Suprapubic skin (tissue), 4 donors: ENCODE data around the gene CHN1. TPM values are rescaled to one million over a fixed set of nuclear protein-coding genes. Genes with fewer than 3 reads are reported as not detected.

Source experiments
- DNase-seq, 2 donors: peaks; one replicate each; pipeline ENCODE4 v3.0.0-alpha.2; 2019; ENCODE audit warnings: low spot score in 2 of 2
- H3K27ac ChIP-seq: fragments of 200-600 bp; sonication (generic); one replicate; pipeline ENCODE4 v1.5.1; 2019
- H3K27me3 ChIP-seq: fragments of 200-600 bp; sonication (generic); one replicate; pipeline ENCODE4 v1.5.1; 2019
- H3K36me3 ChIP-seq: fragments of 200-600 bp; sonication (generic); one replicate; pipeline ENCODE4 v1.5.1; 2019
- H3K4me1 ChIP-seq: fragments of 200-600 bp; sonication (generic); one replicate; pipeline ENCODE4 v1.5.1; 2019
- H3K4me3 ChIP-seq: fragments of 200-600 bp; sonication (generic); one replicate; pipeline ENCODE4 v1.5.1; 2019; ENCODE audit warnings: mild to moderate bottlenecking
- H3K9me3 ChIP-seq: fragments of 200-600 bp; sonication (generic); one replicate; pipeline ENCODE4 v1.5.1; 2019
- CTCF ChIP-seq, 2 donors: fragments of 200-600 bp in 1 of 2; fragments of 450-650 bp in 1 of 2; sonication (generic) in 1 of 2; IDR thresholded peaks; one replicate each; pipeline ENCODE4 v1.5.1; 2016 to 2019; ENCODE audit warnings: antibody characterized with exemption in 2 of 2, mild to moderate bottlenecking in 1 of 2, moderate library complexity in 1 of 2
- EP300 ChIP-seq: sonication (generic); formaldehyde crosslinking; IDR thresholded peaks from one replicate; pipeline ENCODE4 v1.6.1; 2017; ENCODE audit warnings: antibody characterized with exemption
- POLR2A ChIP-seq, 2 donors: fragments of 450-650 bp; IDR thresholded peaks; one replicate each; pipeline ENCODE4 v1.6.1; 2017; ENCODE audit warnings: antibody characterized with exemption in 2 of 2, mild to moderate bottlenecking in 2 of 2, moderate library complexity in 2 of 2
- POLR2AphosphoS5 ChIP-seq, 3 donors: sonication (generic); formaldehyde crosslinking; IDR thresholded peaks; one replicate each; pipeline ENCODE4 v1.6.1; 2017; ENCODE audit warnings: antibody characterized with exemption in 3 of 3
- WGBS: methylation state at CpG from one replicate; pipeline ENCODE4 v1.1.5; 2018; 5-methylcytosine and 5-hydroxymethylcytosine counted together
- total RNA-seq, 4 donors: library from RNA; depleted of rRNA; stranded (reverse); fragments of >200 nt; gene quantifications; one replicate each; pipeline ENCODE4 v1.1.0, GENCODE V29; 2016

CHN1 gene
- total RNA-seq, 4 donors from 2014 or later: 1.6 to 4.9 (median 3.6) TPM

DNA sequence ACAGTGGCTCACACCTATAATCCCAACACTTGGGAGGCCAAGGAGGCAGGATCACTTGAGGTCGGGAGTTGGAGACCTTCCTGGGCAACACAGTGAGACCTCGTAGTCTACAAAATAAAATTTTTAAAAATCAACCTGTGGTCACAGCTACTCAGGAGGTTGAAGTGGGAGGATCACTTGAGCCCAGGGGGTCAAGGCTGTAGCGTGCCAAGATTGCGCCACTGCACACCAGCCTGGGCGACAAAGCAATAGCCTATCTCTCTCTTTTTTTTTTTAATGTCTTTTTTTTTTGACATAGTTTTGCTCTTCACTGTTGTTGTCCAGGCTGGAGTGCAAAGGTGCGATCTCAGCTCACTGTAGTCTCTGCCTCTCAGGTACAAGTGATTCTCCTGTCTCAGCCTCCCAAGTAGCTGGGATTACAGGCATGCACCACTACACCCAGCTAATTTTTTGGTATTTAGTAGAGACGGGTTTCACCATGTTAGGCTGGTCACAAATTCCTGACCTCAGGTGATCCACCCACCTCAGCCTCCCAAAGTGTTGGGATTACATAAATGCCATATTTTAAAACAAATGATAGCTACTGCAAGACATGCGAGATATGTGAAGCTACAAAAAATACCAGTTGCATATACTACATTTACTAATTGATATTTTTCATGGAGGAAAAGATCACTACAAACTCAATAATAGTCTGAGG is 55.0 kb downstream of the CHN1 start:
- no peak for TF ChIP-seq POLR2AphosphoS5 (IDR thresholded peaks at IDR 0.05)
- no peak for TF ChIP-seq POLR2A (IDR thresholded peaks at IDR 0.05)
- TF ChIP-seq EP300: no peak
- no peak for TF ChIP-seq CTCF (IDR thresholded peaks at IDR 0.05)
- no peaks in the 10 kb centered on the region for H3K36me3 ChIP-seq

GRCh38 chr2:174945601-174946260 is 59.5 kb downstream of the CHN1 start:
- Histone ChIP-seq H3K4me3 (no peak overlapping the region), H3K27me3 (no peaks in the 10 kb centered on the region), H3K4me1 (no peaks in the 10 kb centered on the region), H3K9me3 (no peaks in the 10 kb centered on the region), H3K36me3 (no peaks in the 10 kb centered on the region), H3K27ac (no peak overlapping the region)
- TF ChIP-seq EP300 (no peak), CTCF (IDR thresholded peaks at IDR 0.05) (no peak), POLR2A (IDR thresholded peaks at IDR 0.05) (no peak), POLR2AphosphoS5 (IDR thresholded peaks at IDR 0.05) (no peak)
- 86% methylated on average over 3 of the region's 3 CpGs for WGBS
- no peak for DNase-seq

More for the DNA sequence above, 55.0 kb downstream of the CHN1 start:
- H3K27ac ChIP-seq: no peak overlapping the region
- WGBS: 94% methylated on average over 8 of the region's 8 CpGs
- H3K9me3 ChIP-seq: no peaks in the 10 kb centered on the region
- no peaks in the 10 kb centered on the region for H3K4me1 ChIP-seq
- no peaks in the 10 kb centered on the region for H3K27me3 ChIP-seq
- no peak for DNase-seq
- no peak overlapping the region for H3K4me3 ChIP-seq

DNA sequence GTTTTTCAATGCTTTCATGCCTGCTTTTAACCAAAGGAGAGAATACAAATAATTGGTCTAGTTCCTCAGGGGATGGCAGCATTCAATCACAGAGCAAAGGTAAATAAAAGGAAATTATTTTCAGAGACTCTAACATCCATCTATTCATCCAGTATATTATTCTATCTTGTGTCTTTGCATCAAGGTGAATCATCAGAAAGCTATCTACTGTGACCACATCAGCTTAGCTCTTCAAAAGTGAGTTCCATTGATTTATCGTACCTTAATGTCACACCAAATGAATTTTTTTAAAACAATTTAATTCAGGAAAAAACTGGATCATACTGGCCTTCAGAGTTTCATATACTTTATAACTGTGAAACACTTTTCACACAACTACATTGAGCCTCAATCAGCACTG is 66.1 kb downstream of the CHN1 start:
- Histone ChIP-seq H3K27me3 (no peaks in the 10 kb centered on the region), H3K4me3 (no peak overlapping the region), H3K36me3 (no peaks in the 10 kb centered on the region), H3K9me3 (no peaks in the 10 kb centered on the region), H3K27ac (no peak overlapping the region), H3K4me1 (no peaks in the 10 kb centered on the region)
- DNase-seq: no peak
- TF ChIP-seq CTCF (IDR thresholded peaks at IDR 0.05) (no peak), POLR2AphosphoS5 (IDR thresholded peaks at IDR 0.05) (no peak), EP300 (no peak), POLR2A (IDR thresholded peaks at IDR 0.05) (no peak)
- WGBS: 77% methylated on average over 1 of the region's 1 CpG

DNA sequence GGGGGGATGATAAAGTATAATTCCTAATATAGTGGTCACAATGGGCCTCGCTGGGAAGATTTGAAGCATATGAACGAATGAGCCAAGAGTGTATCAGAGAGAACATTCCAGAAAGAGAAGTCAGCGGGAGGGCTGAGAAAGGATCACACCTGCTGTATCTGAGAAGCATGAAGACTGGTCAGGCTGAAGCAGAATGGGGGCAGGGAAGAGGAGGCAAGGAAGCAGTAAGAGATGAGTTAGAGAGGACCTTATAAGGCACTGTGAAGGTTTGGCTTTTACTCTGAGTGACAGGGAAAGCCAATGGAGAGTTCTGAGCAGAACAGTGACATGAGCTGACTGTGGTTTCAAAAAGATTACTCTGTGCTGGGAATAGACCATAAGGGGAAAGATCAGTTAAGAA is 73.5 kb downstream of the CHN1 start:
- WGBS: 83% methylated on average over 3 of the region's 3 CpGs
- DNase-seq: no peak
- Histone ChIP-seq H3K36me3 (no peaks in the 10 kb centered on the region), H3K9me3 (no peaks in the 10 kb centered on the region), H3K4me3 (no peak overlapping the region), H3K27ac (no peak overlapping the region), H3K27me3 (no peaks in the 10 kb centered on the region), H3K4me1 (no peaks in the 10 kb centered on the region)
- TF ChIP-seq POLR2A (IDR thresholded peaks at IDR 0.05) (no peak), CTCF (IDR thresholded peaks at IDR 0.05) (no peak), EP300 (no peak), POLR2AphosphoS5 (IDR thresholded peaks at IDR 0.05) (no peak)

DNA sequence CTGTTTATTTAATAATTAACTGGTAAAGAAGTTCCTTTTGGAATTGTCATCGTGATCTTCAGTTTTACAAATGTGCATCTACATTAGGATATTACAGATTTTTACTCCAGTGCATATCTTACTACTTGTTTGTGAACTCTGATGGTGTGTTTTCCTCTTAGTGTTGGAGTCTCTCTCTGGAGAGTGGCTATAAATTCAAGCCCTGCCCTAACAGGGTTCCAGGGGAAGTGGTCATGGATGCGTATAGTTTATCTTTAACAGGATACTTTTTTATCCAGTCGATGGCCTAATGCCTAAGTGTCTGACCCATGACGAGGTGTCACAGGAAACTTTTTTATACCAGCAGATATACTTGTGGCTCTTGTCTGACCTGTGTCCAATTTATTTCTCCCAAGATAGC is 75.4 kb downstream of the CHN1 start:
- Histone ChIP-seq H3K9me3 (no peaks in the 10 kb centered on the region), H3K4me1 (no peaks in the 10 kb centered on the region), H3K27me3 (no peaks in the 10 kb centered on the region), H3K4me3 (no peak overlapping the region), H3K36me3 (no peaks in the 10 kb centered on the region), H3K27ac (no peak overlapping the region)
- no peak for DNase-seq
- 89% methylated on average over 4 of the region's 4 CpGs for WGBS
- TF ChIP-seq POLR2AphosphoS5 (IDR thresholded peaks at IDR 0.05) (no peak), EP300 (no peak), POLR2A (IDR thresholded peaks at IDR 0.05) (no peak), CTCF (IDR thresholded peaks at IDR 0.05) (no peak)
